CD14-positive monocyte (primary cell): ENCODE results near the gene OXSR1. TPM values are rescaled to one million over a fixed set of nuclear protein-coding genes. Genes with fewer than 3 reads are reported as not detected.
A peak's percentile ranks its signal among the peaks of the same experiment; 100 is the strongest.

Experiments
- DNase-seq, 3 donors: peaks; one replicate each; pipeline ENCODE4 v3.0.0-alpha.2; 2011 to 2022
- H2AFZ ChIP-seq: 2 replicates; pipeline ENCODE4 v1.6.0; 2012; ENCODE audit warnings: mild to moderate bottlenecking, low read depth, low read length, inconsistent platforms; ENCODE audit not compliant: insufficient read depth, poor library complexity, severe bottlenecking
- H3K27ac ChIP-seq, 2 donors: 1 replicate in 1 of 2; 2 replicates in 1 of 2; pipeline ENCODE4 v1.5.1; 2012 to 2013; ENCODE audit warnings: low read length in 2 of 2, control low read depth in 1 of 2, inconsistent platforms in 1 of 2, low read depth in 1 of 2, mild to moderate bottlenecking in 1 of 2
- H3K27me3 ChIP-seq, 2 donors: one replicate each; pipeline versions ENCODE4 v1.6.0 to v1.6.1; 2011 to 2013; ENCODE audit warnings: low read length in 2 of 2; ENCODE audit not compliant: control insufficient read depth in 2 of 2, insufficient read depth in 2 of 2
- H3K36me3 ChIP-seq, 2 donors: replicated peaks in 1 of 2; 1 replicate in 1 of 2; 2 replicates in 1 of 2; pipeline versions ENCODE4 v1.5.1 to v1.6.1; 2012 to 2013; ENCODE audit warnings: low read length in 2 of 2, control low read depth in 1 of 2, inconsistent platforms in 1 of 2, mild to moderate bottlenecking in 1 of 2; ENCODE audit not compliant: insufficient read depth in 2 of 2, control insufficient read depth in 1 of 2
- H3K4me1 ChIP-seq, 2 donors: 1 replicate in 1 of 2; 2 replicates in 1 of 2; pipeline versions ENCODE4 v1.5.1 to v1.6.1; 2012 to 2013; ENCODE audit warnings: low read length in 2 of 2, control low read depth in 1 of 2, inconsistent platforms in 1 of 2, mild to moderate bottlenecking in 1 of 2, moderate library complexity in 1 of 2; ENCODE audit not compliant: insufficient read depth in 2 of 2, control insufficient read depth in 1 of 2
- H3K4me2 ChIP-seq: replicated peaks from 2 replicates; pipeline ENCODE3; 2012; ENCODE audit warnings: low read length, moderate library complexity, mild to moderate bottlenecking; ENCODE audit not compliant: poor library complexity, severe bottlenecking; ENCODE audit errors: extremely low read depth
- H3K4me3 ChIP-seq, 3 experiments: fragments of 200-600 bp in 1 of 3; sonication (generic) in 1 of 3; replicated peaks in 1 of 3; 1 replicate in 2 of 3; 2 replicates in 1 of 3; pipeline ENCODE4 v1.5.1; 2011 to 2013; ENCODE audit warnings: low read length in 3 of 3, mild to moderate bottlenecking in 3 of 3, control low read depth in 2 of 3, low read depth in 2 of 3, inconsistent platforms in 1 of 3, moderate library complexity in 1 of 3
- H3K79me2 ChIP-seq: 2 replicates; pipeline ENCODE4 v1.6.0; 2012; ENCODE audit warnings: mild to moderate bottlenecking, control low read depth, inconsistent platforms, low read length, moderate library complexity; ENCODE audit not compliant: insufficient read depth
- H3K9ac ChIP-seq: 2 replicates; pipeline ENCODE4 v1.6.0; 2017; ENCODE audit warnings: low read length, mild to moderate bottlenecking; ENCODE audit not compliant: insufficient read depth, poor library complexity, severe bottlenecking
- H3K9me3 ChIP-seq, 2 donors: replicated peaks in 1 of 2; 1 replicate in 1 of 2; 2 replicates in 1 of 2; pipeline versions ENCODE4 v1.5.1 to v1.6.1; 2012 to 2013; ENCODE audit warnings: low read length in 2 of 2, control low read depth in 1 of 2; ENCODE audit not compliant: control insufficient read depth in 1 of 2, insufficient read depth in 1 of 2
- H4K20me1 ChIP-seq: 2 replicates; pipeline ENCODE4 v1.6.0; 2012; ENCODE audit warnings: mild to moderate bottlenecking, low read length, control low read depth, moderate library complexity; ENCODE audit not compliant: insufficient read depth
- H3K27ac Mint-ChIP-seq, 7 donors: one replicate each; pipeline ENCODE4 v1.8.0; 2020; ENCODE audit warnings: mild to moderate bottlenecking in 7 of 7, mixed read lengths in 7 of 7, moderate library complexity in 6 of 7, inconsistent platforms in 2 of 7
- H3K27me3 Mint-ChIP-seq, 3 donors: one replicate each; pipeline ENCODE4 v1.8.0; 2021 to 2022; ENCODE audit warnings: low read depth in 3 of 3, mild to moderate bottlenecking in 3 of 3, mixed read lengths in 3 of 3, moderate library complexity in 3 of 3, inconsistent platforms in 1 of 3
- H3K36me3 Mint-ChIP-seq, 2 donors: one replicate each; pipeline ENCODE4 v1.8.0; 2020; ENCODE audit warnings: mixed read lengths in 2 of 2, inconsistent platforms in 1 of 2, mild to moderate bottlenecking in 1 of 2
- H3K4me1 Mint-ChIP-seq: one replicate; pipeline ENCODE4 v1.8.0; 2020; ENCODE audit warnings: mild to moderate bottlenecking, mixed read lengths
- H3K4me3 Mint-ChIP-seq, 2 donors: one replicate each; pipeline ENCODE4 v1.8.0; 2020; ENCODE audit warnings: mild to moderate bottlenecking in 2 of 2, mixed read lengths in 2 of 2, moderate library complexity in 1 of 2
- H3K9me3 Mint-ChIP-seq, 7 donors: one replicate each; pipeline ENCODE4 v1.8.0; 2020 to 2022; ENCODE audit warnings: mixed read lengths in 7 of 7, mild to moderate bottlenecking in 6 of 7, moderate library complexity in 6 of 7, inconsistent platforms in 2 of 7
- CTCF ChIP-seq: fragments of 200-600 bp; IDR thresholded peaks from one replicate; pipeline ENCODE4 v1.8.0; 2022; ENCODE audit warnings: antibody characterized with exemption, mild to moderate bottlenecking
- WGBS: methylation state at CpG from one replicate; pipeline ENCODE4 v1.1.5; 2013; ENCODE audit warnings: missing lambda C conversion rate; ENCODE audit not compliant: insufficient coverage; 5-methylcytosine and 5-hydroxymethylcytosine counted together
- intact Hi-C, 2 donors: fragments of 100-400 bp; cut with micrococcal nuclease; formaldehyde crosslinking; loops; one replicate each; pipeline versions ENCODE4 v1.15.0 to v1.15.1; 2023
- polyA plus RNA-seq, 3 donors: library from polyadenylated mRNA; depleted of rRNA in 1 of 3; unstranded in 2 of 3; stranded (reverse) in 1 of 3; fragments of 300-500 nt in 2 of 3; fragments of >200 nt in 1 of 3; fragmentation: Illumina TruSeq in 2 of 3; gene quantifications; 1 replicate in 2 of 3; 2 replicates in 1 of 3; pipeline ENCODE4 v1.2.3, GENCODE V29; 2012 to 2021

OXSR1 gene
- polyA plus RNA-seq, 3 donors = 9.4 to 20.3 (median 12.3) TPM

GRCh38 chr3:38163117-38163840, 2.1 kb upstream of the OXSR1 start:
- H3K9ac ChIP-seq = peak overlapping the region; percentile 97
- peak overlapping the region; percentile 23 to 100 (median 100) for H3K27ac Mint-ChIP-seq
- no peak overlapping the region for H2AFZ ChIP-seq
- H3K27me3 ChIP-seq = no peaks in the 10 kb centered on the region
- H3K4me1 Mint-ChIP-seq = peaks cover 42% of the 10 kb centered on the region
- intact Hi-C loops = no loop called here
- H3K4me3 Mint-ChIP-seq = no peak overlapping the region
- H3K9me3 ChIP-seq = no peaks in the 10 kb centered on the region
- peaks cover 8 to 15% of the 10 kb centered on the region in 2 donors for H3K36me3 Mint-ChIP-seq
- H3K9me3 Mint-ChIP-seq = no peaks in the 10 kb centered on the region
- H3K4me1 ChIP-seq = peaks cover 28 to 41% of the 10 kb centered on the region in 2 donors
- peak overlapping the region in 1 of 2 donors; percentile 99 for H3K27ac ChIP-seq
- no peaks in the 10 kb centered on the region for H3K36me3 ChIP-seq
- 95% methylated on average over 4 of the region's 12 CpGs for WGBS
- H3K4me3 ChIP-seq = no peak overlapping the region
- no peak overlapping the region for H3K4me2 ChIP-seq
- no peaks in the 10 kb centered on the region for H3K27me3 Mint-ChIP-seq
- peaks cover 23% of the 10 kb centered on the region for H4K20me1 ChIP-seq
- TF ChIP-seq CTCF = no peak
- DNase-seq = no peak
- H3K79me2 ChIP-seq = peaks cover 28% of the 10 kb centered on the region

DNA sequence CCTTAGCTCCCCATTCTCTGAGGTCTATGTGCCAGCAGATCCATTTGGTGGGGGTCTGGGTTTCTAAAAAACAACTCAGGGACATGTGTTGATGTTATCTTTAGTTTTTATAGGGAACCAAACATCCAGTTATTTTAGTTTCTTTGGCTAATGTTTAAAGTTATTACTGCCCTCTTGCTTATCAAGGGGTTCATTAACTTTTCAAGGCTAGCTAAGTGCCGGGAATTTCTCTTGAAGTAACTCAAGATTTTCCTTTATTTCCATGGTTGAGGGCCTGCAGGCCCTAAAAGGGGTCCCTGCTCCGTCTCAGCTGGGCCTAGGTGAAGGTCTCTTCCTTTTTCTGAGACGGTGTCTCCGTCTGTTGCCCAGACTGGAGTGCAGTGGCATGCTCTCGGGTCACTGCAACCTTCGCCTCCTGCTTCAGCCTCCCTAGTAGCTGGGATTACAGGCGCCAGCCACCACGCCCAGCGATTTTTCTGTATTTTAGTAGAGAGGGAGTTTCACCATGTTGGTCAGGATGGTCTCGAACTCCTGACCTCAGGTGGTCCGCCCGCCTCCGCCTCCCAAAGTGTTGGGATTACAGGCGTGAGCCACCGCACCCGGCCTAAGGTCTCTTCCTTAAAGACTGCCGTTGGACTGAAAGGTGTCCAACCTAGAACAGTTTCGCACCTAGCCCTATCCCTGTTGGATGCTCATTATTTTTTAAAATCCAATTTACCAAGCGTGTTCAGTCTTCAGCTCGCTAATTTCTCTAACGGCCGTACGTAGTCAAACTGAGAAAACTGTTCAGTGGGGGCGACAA, 1.3 kb upstream of the OXSR1 start:
- Histone ChIP-seq H3K4me3 (peak overlapping the region; percentile 32 to 71 (median 34)), H2AFZ (peak overlapping the region; percentile 29), H3K27me3 (no peaks in the 10 kb centered on the region), H3K4me2 (peak overlapping the region; percentile 70), H3K4me1 (peaks cover 21 to 40% of the 10 kb centered on the region in 2 donors), H3K79me2 (peaks cover 36% of the 10 kb centered on the region), H3K9me3 (no peaks in the 10 kb centered on the region), H3K27ac (peak overlapping the region; percentile 96 to 99), H3K36me3 (no peaks in the 10 kb centered on the region), H3K9ac (peak overlapping the region; percentile 97), H4K20me1 (peaks cover 30% of the 10 kb centered on the region)
- peak overlapping the region; percentile 99 to 100 (median 100) for H3K27ac Mint-ChIP-seq
- H3K4me3 Mint-ChIP-seq = peak overlapping the region; percentile 86 to 94
- TF ChIP-seq CTCF = no peak
- DNase-seq = no peak
- peaks cover 43% of the 10 kb centered on the region for H3K4me1 Mint-ChIP-seq
- no peaks in the 10 kb centered on the region for H3K27me3 Mint-ChIP-seq
- H3K9me3 Mint-ChIP-seq = no peaks in the 10 kb centered on the region
- WGBS = 60% methylated on average over 15 of the region's 24 CpGs
- peaks cover 9 to 17% of the 10 kb centered on the region in 2 donors for H3K36me3 Mint-ChIP-seq
- intact Hi-C loops = loop anchor here in 1 of 2 donors (1.0 to 2.0 kb wide), 2 partner anchors 10 to 25 kb away; partner anchors contain the start of gene MYD88
